Tongue (tissue), 2 donors: ENCODE measurements around the gene TFDP2. TPM values are rescaled to one million over a fixed set of nuclear protein-coding genes. Genes with fewer than 3 reads are reported as not detected.
"Not testable (repeated sequence)": the region's sequence is repeated elsewhere in the genome, so short reads cannot be mapped to it uniquely, and the experiment has no call there.

ENCODE experiments used
- DNase-seq: peaks from one replicate; pipeline ENCODE4 v3.0.0-alpha.2; 2015
- total RNA-seq: library from RNA; depleted of rRNA; stranded (reverse); fragments of >200 nt; gene quantifications from one replicate; pipeline ENCODE4 v1.2.3, GENCODE V29; 2014

Gene TFDP2
- total RNA-seq, 1 donor from 2014 or later = 256 TPM

GRCh38 chr3:142019794-142020320 lies 129.5 kb downstream of the TFDP2 start:
- no peak for DNase-seq

DNA sequence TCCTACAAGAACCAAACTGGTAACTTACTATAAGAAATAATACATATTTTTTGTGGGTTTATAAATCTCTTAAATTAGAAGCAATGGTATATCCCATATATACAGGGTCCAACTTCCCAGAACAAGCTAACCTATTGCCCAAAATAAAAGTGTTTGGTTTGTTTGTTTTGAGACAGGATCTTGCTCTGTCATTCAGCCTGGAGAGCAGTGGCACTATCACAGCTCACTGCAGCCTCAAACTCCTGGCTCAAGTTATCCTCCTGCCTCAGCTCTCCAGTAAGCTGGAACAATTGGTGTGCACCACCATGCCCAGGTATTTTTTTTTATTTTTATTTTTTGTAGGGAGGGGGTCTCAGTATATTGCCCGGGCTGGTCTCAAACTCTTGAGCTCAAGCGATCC lies 135.4 kb downstream of the TFDP2 start:
- no peak for DNase-seq

GRCh38 chr3:142013326-142013980 lies 135.9 kb downstream of the TFDP2 start:
- peak; percentile 35 for DNase-seq

GRCh38 chr3:142009029-142009428 lies 140.3 kb downstream of the TFDP2 start:
- no peak for DNase-seq

DNA sequence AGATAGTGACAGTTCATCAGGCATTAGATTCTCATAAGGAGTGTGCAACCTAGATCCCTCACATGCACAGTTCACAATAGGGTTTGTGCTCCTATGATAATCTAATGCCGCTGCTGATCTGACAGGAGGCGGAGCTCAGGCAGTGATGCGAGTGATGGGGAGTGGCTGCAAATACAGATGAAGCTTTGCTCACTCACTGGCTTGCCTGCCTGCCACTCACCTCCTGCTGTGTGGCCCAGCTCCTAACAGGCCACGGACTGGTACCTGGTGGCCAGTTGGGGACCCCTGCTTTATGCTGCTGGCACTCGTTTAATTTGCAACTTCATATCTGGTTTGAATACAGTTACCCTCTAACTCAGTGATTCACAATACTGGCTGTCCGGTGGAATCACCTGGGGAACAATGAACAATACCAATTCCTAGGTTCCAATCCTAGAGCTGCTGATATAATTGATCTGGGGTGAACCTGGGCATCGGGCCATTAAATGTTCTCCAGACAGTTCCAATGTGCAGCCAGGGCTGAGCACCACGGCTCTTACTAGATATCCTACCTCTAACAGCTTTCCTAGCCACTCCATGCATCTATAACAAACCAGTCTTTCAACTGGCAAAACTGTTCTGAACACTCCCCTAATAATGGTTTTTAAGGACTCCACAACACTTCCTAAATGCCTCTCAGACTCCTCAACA lies 141.5 kb downstream of the TFDP2 start:
- no peak for DNase-seq

DNA sequence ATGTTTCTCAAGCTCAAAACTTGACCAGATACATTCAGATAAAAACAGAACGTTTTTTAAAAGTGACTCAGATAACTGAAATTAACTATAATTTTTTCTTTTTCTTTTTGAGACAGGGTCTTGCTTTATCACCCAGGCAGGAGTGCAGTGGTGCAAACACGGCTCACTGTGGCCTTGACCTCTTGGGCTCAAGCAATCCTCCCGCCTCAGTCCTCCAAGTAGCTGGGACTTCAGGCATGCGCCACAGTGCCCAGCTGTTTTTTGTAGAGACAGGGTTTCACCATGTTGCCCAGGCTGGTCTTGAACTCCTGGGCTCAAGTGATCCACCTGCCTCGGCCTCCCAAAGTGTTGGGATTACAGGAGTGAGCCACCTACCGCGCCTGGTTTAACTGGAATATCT lies 144.4 kb downstream of the TFDP2 start:
- DNase-seq = not testable (repeated sequence)

DNA sequence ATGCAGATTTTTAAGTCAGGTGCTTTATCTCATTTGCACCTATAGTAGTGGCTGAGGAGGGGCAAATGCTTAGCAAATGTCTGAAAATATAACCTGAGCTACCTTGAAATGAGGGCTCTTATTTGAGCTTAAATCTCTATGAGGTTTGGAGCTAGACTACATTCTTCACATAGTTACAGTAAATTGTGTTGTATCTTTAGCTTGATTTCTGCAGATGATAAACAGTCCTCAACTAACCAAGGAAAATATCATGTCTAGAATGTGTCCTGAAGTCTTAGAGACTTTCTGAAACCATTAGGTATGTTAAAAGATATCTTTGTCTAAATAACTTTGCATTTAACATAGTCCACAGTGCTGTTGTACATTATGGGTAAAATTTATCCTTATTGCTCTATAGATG lies 145.3 kb downstream of the TFDP2 start:
- no peak for DNase-seq

DNA sequence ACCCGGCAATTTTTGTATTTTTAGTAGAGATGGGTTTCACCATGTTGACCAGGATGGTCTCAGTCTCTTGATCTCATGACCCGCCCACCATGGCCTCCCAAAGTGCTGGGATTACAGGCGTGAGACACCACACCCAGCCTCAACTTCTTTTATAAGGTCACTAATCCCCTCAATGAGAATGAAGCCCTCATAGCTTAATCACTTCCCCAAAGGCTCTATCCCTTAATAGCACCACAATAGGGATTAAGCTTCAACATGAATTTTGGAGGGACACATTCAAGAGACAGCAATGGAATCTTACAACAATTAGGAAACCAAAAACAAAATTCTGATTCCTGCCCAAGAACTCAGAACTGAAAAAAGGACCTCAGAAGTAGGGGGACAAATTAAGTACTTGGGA lies 146.1 kb downstream of the TFDP2 start:
- no peak for DNase-seq

GRCh38 chr3:142000325-142000870 lies 148.9 kb downstream of the TFDP2 start:
- no peak for DNase-seq

DNA sequence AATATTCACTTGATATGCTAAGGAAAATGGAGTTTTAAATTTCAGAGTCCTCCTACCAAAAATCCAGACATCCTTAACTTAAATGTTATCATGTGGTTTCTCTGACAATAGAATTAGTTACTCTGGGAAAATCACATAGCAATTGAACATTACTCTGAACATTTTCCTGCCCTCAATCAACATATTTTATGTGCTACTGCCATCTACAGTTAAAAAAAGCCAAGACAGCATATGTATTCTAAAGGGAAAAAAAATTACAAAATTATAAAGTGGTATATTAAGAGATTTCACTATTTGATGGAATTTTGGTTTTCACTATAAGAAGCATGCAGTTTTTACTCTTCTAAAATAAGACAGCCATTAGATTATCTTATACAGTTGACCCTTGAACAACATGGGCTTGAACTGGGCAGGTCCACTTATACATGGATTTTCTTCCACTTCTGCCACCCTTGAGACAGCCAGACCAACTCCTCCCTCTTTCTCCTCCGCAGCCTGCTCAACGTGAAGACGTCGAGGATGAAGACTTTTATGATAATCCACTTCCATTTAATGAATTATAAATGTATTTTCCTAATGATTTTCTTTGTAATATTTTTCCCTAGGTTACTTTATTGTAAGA lies 150.6 kb downstream of the TFDP2 start:
- DNase-seq = peak; percentile 43

DNA sequence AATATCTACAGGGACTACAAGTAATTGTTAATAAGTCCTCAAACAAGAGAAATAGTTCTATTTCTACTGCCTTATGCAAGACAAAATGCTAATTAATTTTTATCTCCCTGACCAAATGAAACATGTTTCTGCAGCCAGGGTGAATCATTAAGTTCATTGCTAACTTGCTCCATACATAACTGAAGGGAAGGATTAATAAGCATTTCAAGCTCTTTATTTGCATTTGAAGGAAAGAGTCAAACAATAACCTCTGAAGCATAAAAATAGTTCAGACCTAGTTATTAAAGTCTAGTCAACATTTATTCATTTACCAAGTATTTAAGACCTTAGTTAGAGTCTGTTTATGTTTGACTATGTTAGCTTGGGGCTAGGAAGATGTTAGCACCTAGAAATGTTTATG lies 152.9 kb downstream of the TFDP2 start:
- DNase-seq = no peak

DNA sequence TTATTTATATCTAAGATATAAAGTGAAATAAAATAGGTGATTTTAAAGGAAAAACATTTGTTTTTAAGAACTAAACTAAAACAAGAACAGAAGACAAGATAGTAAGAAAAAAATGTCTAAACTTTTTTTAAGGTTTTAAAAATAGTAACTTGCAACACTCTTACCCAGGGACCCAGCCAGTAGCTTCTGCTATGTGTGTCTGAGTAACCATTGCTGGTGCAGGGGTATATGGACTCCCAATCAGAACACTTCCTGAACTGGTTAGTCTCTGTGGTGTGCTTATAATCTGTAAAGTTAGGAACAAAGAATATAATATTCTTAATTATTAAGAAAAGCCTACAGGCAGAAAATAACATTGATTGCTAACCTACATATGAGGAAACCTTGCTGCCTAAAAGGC lies 154.5 kb downstream of the TFDP2 start:
- no peak for DNase-seq

- DNase-seq = no peak
Observed at GRCh38 chr3:141992512-141992911, 156.8 kb downstream of the TFDP2 start.

DNA sequence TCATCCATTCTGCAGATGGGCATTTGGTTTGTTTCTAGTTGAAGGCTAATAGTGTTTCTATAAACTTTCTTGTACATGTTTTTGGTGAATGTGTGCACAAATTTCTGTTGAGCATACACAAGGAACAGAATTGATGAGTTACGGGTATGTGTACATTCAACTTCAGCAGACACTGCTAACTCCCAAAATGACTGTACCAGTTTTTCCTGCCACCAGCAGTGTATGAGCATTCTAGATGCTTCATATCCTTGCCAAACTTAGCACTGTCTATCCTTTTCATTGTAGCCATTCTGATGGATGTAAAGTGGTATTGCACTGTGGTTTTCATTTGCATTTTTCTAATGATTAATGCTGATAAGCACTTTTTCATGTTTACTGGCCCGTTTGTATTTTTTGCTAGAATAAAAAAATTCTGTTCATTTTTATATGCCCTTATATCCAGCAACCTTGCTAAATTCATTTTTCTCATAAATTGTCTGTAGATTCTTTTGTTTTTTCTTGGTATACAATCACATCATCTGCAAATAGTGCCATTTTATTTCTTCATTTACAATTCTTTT lies 162.7 kb downstream of the TFDP2 start:
- DNase-seq = no peak

- no peak for DNase-seq
Observed at GRCh38 chr3:141981084-141981483, 168.3 kb downstream of the TFDP2 start.

- no peak for DNase-seq
Observed at GRCh38 chr3:141979050-141979671, 170.2 kb downstream of the TFDP2 start.

- DNase-seq = not testable (repeated sequence)
Observed at GRCh38 chr3:141974777-141975176, 174.6 kb downstream of the TFDP2 start.

GRCh38 chr3:141972399-141972798 lies 176.9 kb downstream of the TFDP2 start:
- DNase-seq = no peak

DNA sequence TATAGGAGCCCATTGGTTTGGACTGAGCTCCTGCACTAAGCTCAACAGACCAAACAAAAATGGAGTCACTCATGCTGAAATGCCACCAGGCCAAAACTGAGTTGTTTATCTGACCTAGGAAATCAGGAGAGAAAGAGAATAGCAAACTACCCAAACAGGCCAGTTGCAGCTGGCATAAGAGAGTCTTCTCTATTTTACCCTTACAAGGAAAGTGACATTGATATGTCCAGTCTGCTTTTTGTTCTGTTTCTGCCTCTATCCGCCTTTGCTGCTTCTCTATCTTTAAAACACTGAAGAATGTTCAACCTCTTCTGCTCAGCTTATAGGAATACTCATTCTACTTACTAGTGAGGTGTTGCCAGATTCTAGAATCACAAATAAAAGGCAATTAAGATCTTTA lies 177.8 kb downstream of the TFDP2 start:
- DNase-seq = no peak

DNA sequence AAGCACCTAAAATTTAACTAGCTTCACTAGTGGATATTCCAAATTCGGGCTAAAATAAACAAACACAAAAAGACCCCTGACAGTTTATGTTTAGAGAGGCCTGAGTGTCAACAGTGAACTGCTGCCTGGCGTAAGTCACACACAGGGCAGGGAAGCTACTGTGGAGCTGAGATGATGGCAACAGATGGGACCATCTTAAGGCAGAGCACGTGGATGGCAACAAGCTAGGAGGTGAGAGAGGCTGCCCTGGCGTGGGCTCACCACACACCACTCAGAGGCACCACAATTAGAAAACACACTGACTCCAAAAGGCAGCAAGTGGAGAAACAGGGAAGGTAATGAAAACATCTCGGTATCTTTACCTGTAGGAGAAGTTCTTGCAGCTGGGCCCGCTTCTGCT lies 179.6 kb downstream of the TFDP2 start:
- no peak for DNase-seq

GRCh38 chr3:141965471-141965870 lies 183.9 kb downstream of the TFDP2 start:
- DNase-seq = no peak

DNA sequence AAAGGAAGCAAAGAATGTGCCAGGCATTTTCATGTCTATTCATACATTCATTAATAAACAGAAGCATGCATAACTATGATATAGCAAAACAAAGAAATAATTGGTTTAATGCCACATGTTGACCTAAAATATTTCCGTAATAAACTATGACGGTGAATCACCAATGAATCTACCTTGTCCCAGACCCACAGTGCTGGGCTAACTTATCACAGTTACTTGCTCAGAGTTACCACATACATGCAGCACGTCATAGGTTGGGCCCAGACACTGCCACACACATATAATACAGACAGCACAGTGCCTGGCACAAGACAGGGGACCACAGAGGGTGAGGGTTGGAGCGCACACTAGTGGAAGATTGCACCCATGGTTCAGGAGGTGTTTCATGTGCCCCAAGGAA lies 186.0 kb downstream of the TFDP2 start:
- DNase-seq = no peak
